GM19193 (cell line): Measurements from ENCODE around the gene CDX1.

Experiments used
- POLR2A ChIP-seq: IDR thresholded peaks from 4 replicates; pipeline ENCODE4 v1.6.1; 2011; ENCODE audit not compliant: insufficient read depth, insufficient read length; ENCODE audit errors: extremely low read depth

The CDX1 gene

DNA sequence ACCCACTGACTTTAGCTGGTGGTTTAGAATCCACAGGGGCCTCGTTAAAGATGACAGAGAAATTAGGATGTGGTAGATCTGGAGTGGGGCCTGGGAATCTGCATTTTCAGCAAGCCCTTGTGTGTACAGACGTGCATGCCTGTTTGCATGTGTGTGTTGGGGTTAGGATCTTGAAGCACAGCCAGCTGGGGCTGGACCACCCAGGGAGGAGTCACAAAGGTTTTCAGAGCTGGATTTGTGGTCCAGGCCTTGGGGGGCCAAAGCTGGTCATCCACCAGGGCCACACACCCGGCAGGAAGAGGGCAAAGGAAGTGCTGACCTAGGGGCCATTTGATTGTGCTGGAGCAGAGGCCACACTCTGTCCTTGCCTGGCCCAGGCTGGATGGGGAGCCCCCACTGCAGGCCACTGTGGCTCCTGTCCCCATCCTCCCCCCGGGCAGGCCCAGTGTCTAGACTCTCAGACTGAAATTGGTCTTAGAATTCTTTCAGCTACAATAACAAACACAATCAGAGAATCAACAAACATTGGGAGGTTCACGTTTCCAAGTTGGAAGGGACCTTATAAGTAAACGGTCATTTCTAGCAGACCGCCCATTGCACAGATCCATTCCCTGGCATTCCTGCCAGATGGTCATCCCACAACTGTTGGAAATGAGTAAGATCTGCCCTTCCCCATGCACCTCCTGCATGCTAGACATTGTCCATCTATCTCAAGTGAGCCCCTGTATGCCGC, 10.3 kb downstream of the CDX1 start:
- no peak for TF ChIP-seq POLR2A

- TF ChIP-seq POLR2A, result no peak
Measured at GRCh38 chr5:150177721-150178120, 11.1 kb downstream of the CDX1 start.

GRCh38 chr5:150178262-150178661, 11.7 kb downstream of the CDX1 start:
- no peak for TF ChIP-seq POLR2A

GRCh38 chr5:150179019-150179620, 12.5 kb downstream of the CDX1 start:
- no peak for TF ChIP-seq POLR2A

- TF ChIP-seq POLR2A, result no peak
Measured at GRCh38 chr5:150180241-150181026, 13.9 kb downstream of the CDX1 start.

- TF ChIP-seq POLR2A, result no peak
Measured at GRCh38 chr5:150181027-150181426, 14.4 kb downstream of the CDX1 start.

DNA sequence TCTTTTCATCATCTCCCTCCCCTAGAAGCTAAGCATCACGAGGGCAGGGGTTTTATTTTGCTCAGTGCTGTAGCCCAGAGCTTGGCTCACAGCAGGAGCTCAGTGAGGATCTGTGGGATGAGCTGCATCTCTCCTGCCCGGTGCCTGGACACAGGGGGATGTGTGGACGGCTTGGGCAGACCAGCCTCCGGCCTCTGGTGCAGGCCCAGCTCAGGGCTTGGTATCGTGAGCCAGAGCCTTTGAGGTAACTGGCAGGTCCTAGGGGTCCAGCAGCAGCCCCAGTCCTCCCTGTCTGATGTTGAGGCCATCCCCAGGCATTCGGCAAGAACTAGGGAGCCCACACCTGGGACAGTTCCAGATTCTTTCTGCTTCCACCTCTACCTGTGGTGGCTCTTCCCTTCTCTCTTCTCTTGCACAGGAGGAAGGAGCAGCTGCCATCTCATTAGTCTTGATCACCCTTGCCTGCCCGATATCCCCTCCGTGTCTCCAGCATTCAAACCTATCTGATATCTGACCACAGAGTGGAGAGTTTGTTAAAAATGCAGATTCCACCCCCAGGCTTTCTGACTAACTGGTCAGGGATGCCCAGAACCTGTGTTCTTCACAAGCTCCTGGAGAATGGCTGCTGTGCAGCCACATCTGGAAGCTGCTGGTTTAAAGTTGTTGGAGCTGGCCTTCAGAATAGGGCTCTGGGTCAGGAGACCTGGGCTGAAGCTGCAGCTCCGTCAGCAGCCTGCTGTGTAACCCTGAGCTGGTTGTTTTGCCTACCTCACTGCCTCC, 15.4 kb downstream of the CDX1 start:
- TF ChIP-seq POLR2A, result no peak

DNA sequence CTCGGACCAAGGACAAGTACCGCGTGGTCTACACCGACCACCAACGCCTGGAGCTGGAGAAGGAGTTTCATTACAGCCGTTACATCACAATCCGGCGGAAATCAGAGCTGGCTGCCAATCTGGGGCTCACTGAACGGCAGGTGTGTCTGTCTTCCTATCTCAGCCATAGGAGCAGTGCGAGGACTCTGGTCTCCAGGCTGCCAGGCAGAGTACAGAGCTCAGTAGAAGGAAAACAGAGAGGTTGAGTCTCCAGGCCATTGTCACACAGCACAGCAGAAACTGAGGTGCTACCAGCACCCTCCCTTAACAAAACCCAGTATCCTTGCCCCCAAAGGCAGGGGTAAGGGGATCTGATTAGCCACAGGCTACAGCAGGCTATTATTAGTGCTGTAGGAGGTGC, 16.2 kb downstream of the CDX1 start:
- no peak for TF ChIP-seq POLR2A

GRCh38 chr5:150183436-150183835, 16.9 kb downstream of the CDX1 start:
- TF ChIP-seq POLR2A, result no peak

DNA sequence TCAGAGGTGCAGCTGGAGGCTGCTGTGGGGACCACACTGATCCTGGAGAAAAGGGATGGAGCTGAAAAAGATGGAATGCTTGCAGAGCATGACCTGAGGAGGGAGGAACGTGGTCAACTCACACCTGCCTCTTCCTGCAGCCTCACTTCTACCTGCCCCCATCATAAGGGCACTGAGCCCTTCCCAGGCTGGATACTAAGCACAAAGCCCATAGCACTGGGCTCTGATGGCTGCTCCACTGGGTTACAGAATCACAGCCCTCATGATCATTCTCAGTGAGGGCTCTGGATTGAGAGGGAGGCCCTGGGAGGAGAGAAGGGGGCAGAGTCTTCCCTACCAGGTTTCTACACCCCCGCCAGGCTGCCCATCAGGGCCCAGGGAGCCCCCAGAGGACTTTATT, 17.4 kb downstream of the CDX1 start:
- TF ChIP-seq POLR2A, result no peak

GRCh38 chr5:150184990-150185912, 18.7 kb downstream of the CDX1 start:
- TF ChIP-seq POLR2A, result no peak

DNA sequence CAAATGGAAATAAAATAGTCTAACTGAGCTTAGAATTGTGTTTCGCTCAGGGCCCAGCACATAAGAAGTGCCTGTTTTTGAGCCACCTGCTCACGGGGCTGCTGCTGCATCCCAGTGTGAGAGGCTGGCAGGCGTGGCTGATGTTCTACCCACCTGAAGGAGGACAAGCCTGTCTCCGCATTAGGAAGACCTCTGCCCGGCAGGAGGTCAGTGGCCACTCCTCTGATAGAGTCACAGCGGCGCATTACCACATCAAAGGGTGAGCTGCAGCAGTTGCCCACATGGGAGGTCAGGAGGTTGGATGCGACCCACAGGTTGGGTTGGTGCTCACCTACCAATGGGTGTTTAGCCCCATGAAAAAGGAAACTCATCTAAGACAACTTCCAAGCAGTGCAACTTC, 19.6 kb downstream of the CDX1 start:
- no peak for TF ChIP-seq POLR2A

DNA sequence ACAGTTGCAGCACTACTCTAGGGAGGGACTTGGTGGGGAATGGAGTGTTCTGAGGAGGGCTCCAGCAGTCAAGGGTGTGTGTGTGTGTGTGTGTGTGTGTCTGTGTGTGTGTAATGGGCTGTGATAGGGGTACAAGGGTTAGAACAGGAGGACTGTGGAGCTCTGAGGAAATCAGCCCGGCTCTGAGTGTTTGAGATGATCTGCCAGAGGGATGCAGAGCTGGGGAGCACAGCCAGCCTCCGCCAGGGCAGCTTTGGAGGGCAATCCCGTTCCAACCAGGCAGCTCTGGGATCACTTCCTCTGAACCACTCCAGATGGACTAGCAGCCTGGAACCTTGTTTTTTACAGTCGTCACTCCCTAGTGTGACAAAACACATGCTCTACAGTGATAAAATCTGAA, 20.3 kb downstream of the CDX1 start:
- no peak for TF ChIP-seq POLR2A
